Esophagus muscularis mucosa (tissue), 4 donors: ENCODE results near the gene IRX1. TPM values are rescaled to one million over a fixed set of nuclear protein-coding genes. Genes with fewer than 3 reads are reported as not detected.

Source experiments
- DNase-seq: peaks from one replicate; pipeline ENCODE4 v3.0.0-alpha.2; 2017; ENCODE audit errors: extremely low spot score
- H3K27ac ChIP-seq, 4 donors: fragments of 200-600 bp; sonication (generic); replicated peaks in 1 of 4; 1 replicate in 3 of 4; 2 replicates in 1 of 4; pipeline ENCODE4 v1.5.1; 2016 to 2019; ENCODE audit warnings: mild to moderate bottlenecking in 1 of 4
- H3K27me3 ChIP-seq, 4 donors: fragments of 200-600 bp; sonication (generic); one replicate each; pipeline versions ENCODE4 v1.5.1 to v1.6.0; 2016 to 2019
- H3K36me3 ChIP-seq, 4 donors: fragments of 200-600 bp; sonication (generic); one replicate each; pipeline ENCODE4 v1.5.1; 2016 to 2019
- H3K4me1 ChIP-seq, 4 donors: fragments of 200-600 bp; sonication (generic); one replicate each; pipeline ENCODE4 v1.5.1; 2016 to 2019
- H3K4me3 ChIP-seq, 4 donors: fragments of 200-600 bp; sonication (generic); 1 replicate in 2 of 4; 2 replicates in 2 of 4; pipeline ENCODE4 v1.5.1; 2016 to 2019; ENCODE audit warnings: mild to moderate bottlenecking in 4 of 4, moderate library complexity in 1 of 4
- H3K9me3 ChIP-seq, 4 donors: fragments of 200-600 bp; sonication (generic); 1 replicate in 3 of 4; 2 replicates in 1 of 4; pipeline ENCODE4 v1.5.1; 2016 to 2019
- CTCF ChIP-seq, 3 experiments: fragments of 200-600 bp in 2 of 3; fragments of 450-650 bp in 1 of 3; sonication (generic) in 2 of 3; IDR thresholded peaks; one replicate each; pipeline ENCODE4 v1.5.1; 2017 to 2019; ENCODE audit warnings: antibody characterized with exemption in 3 of 3, mild to moderate bottlenecking in 2 of 3, moderate library complexity in 1 of 3
- EP300 ChIP-seq: sonication (generic); formaldehyde crosslinking; IDR thresholded peaks from one replicate; pipeline ENCODE4 v1.6.1; 2017; ENCODE audit warnings: antibody characterized with exemption
- POLR2A ChIP-seq: fragments of 450-650 bp; IDR thresholded peaks from one replicate; pipeline ENCODE4 v1.6.1; 2017; ENCODE audit warnings: antibody characterized with exemption, moderate library complexity, mild to moderate bottlenecking, low read depth
- POLR2AphosphoS5 ChIP-seq, 2 donors: sonication (generic); formaldehyde crosslinking; IDR thresholded peaks; one replicate each; pipeline ENCODE4 v1.6.1; 2017; ENCODE audit warnings: antibody characterized with exemption in 2 of 2
- whole genome bisulfite sequencing: methylation state at CpG from one replicate; pipeline ENCODE4 v1.1.5; 2018; 5-methylcytosine and 5-hydroxymethylcytosine counted together
- intact Hi-C: fragments of 100-400 bp; cut with DNase I; formaldehyde crosslinking; loops from one replicate; pipeline ENCODE4 v1.15.1; 2023
- total RNA-seq, 4 donors: library from RNA; depleted of rRNA; stranded (reverse); fragments of >200 nt; gene quantifications; one replicate each; pipeline versions ENCODE4 v1.1.0 to v1.2.1, GENCODE V29; 2016

Gene IRX1
- total RNA-seq, 4 donors from 2014 or later, result 0.17 TPM; not detected in 3

- intact Hi-C loops, result no loop called here
Measured at GRCh38 chr5:3622961-3623360, 27.3 kb downstream of the IRX1 start.

GRCh38 chr5:3625626-3626025 is 30.0 kb downstream of the IRX1 start:
- WGBS, result 82% methylated on average over 4 of the region's 4 CpGs
- DNase-seq, result no peak
- TF ChIP-seq CTCF (IDR thresholded peaks at IDR 0.05) (no peak), POLR2A (no peak), EP300 (no peak), POLR2AphosphoS5 (IDR thresholded peaks at IDR 0.05) (no peak)
- H3K36me3 ChIP-seq, result no peaks in the 10 kb centered on the region
- intact Hi-C loops, result no loop called here
- H3K9me3 ChIP-seq, result no peaks in the 10 kb centered on the region
- H3K4me1 ChIP-seq, result no peaks in the 10 kb centered on the region
- no peak overlapping the region for H3K4me3 ChIP-seq
- no peak overlapping the region for H3K27ac ChIP-seq
- peaks cover 0 to 7% (median 0%) of the 10 kb centered on the region in 4 donors for H3K27me3 ChIP-seq

More at GRCh38 chr5:3622961-3623360, 27.3 kb downstream of the IRX1 start:
- Histone ChIP-seq H3K36me3 (no peaks in the 10 kb centered on the region), H3K9me3 (no peaks in the 10 kb centered on the region), H3K27ac (no peak overlapping the region), H3K27me3 (peaks cover 0 to 14% (median 0%) of the 10 kb centered on the region in 4 donors), H3K4me3 (no peak overlapping the region), H3K4me1 (no peaks in the 10 kb centered on the region)
- no peak for DNase-seq
- 87% methylated on average over 4 of the region's 9 CpGs for WGBS
- no peak for TF ChIP-seq POLR2A
- no peak for TF ChIP-seq POLR2AphosphoS5 (IDR thresholded peaks at IDR 0.05)
- no peak for TF ChIP-seq EP300
- TF ChIP-seq CTCF (IDR thresholded peaks at IDR 0.05), result no peak

- Histone ChIP-seq H3K9me3 (peaks cover 0 to 14% (median 2%) of the 10 kb centered on the region in 4 donors), H3K27ac (no peak overlapping the region), H3K4me3 (no peak overlapping the region), H3K36me3 (no peaks in the 10 kb centered on the region), H3K27me3 (peaks cover 0 to 16% (median 0%) of the 10 kb centered on the region in 4 donors), H3K4me1 (no peaks in the 10 kb centered on the region)
- 100% methylated on average over 5 of the region's 7 CpGs for WGBS
- no peak for TF ChIP-seq POLR2AphosphoS5 (IDR thresholded peaks at IDR 0.05)
- no peak for TF ChIP-seq EP300
- TF ChIP-seq CTCF (IDR thresholded peaks at IDR 0.05), result no peak
- TF ChIP-seq POLR2A, result no peak
- no peak for DNase-seq
- intact Hi-C loops, result no loop called here
Measured at GRCh38 chr5:3634061-3634460, 38.4 kb downstream of the IRX1 start.

- Histone ChIP-seq H3K36me3 (no peaks in the 10 kb centered on the region), H3K4me3 (no peak overlapping the region), H3K9me3 (peaks cover 0 to 12% (median under 1%) of the 10 kb centered on the region in 4 donors), H3K27ac (no peak overlapping the region), H3K4me1 (no peaks in the 10 kb centered on the region), H3K27me3 (peaks cover 0 to under 1% (median 0%) of the 10 kb centered on the region in 4 donors)
- no peak for DNase-seq
- no peak for TF ChIP-seq POLR2A
- TF ChIP-seq POLR2AphosphoS5 (IDR thresholded peaks at IDR 0.05), result no peak
- no peak for TF ChIP-seq CTCF (IDR thresholded peaks at IDR 0.05)
- TF ChIP-seq EP300, result no peak
- WGBS, result 53% methylated on average over 3 of the region's 8 CpGs
- intact Hi-C loops, result no loop called here
Measured at GRCh38 chr5:3639175-3639574, 43.5 kb downstream of the IRX1 start.

GRCh38 chr5:3642231-3642630 is 46.6 kb downstream of the IRX1 start:
- Histone ChIP-seq H3K27me3 (peaks cover 0 to 11% (median 0%) of the 10 kb centered on the region in 4 donors), H3K4me3 (no peak overlapping the region), H3K27ac (no peak overlapping the region), H3K4me1 (no peaks in the 10 kb centered on the region), H3K36me3 (no peaks in the 10 kb centered on the region), H3K9me3 (no peaks in the 10 kb centered on the region)
- WGBS, result 100% methylated on average over 2 of the region's 3 CpGs
- no peak for TF ChIP-seq POLR2AphosphoS5 (IDR thresholded peaks at IDR 0.05)
- no peak for TF ChIP-seq POLR2A
- TF ChIP-seq EP300, result no peak
- no peak for TF ChIP-seq CTCF (IDR thresholded peaks at IDR 0.05)
- no peak for DNase-seq
- intact Hi-C loops, result no loop called here
